GM18519 (cell line): ENCODE results near the gene SLC51A.

Source experiments
- ATAC-seq: cut with Tn5 transposase; IDR thresholded peaks from one replicate; pipeline ENCODE4 v1.9.1; 2021; ENCODE audit warnings: mild to moderate bottlenecking, moderate library complexity; ENCODE audit not compliant: unreplicated experiment, low FRiP score

SLC51A gene

DNA sequence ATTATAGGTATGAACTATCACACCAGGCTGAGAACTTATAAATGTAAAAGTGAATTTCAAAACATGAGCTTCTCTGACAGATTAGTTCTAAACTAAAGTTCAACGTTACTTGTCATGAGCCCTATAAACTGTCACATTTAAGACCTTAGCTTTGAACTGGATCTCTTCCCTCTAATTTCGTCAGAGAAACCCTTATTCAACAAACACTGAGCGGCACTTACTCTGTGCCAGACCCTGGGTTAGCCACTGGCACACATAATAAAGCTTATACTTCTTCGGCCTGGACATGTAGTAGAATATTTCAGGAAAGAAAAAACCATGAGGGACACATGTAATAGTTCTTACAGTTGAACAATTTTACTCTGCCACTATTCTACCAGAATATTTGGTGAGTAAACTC is 65.6 kb downstream of the SLC51A start:
- ATAC-seq: no peak
